RWPE1 (cell line): ENCODE results near the gene CLCN4.

Source experiments
- CTCF ChIA-PET: fragments of 350-600 bp; sonication (Branson Sonifier 250); formaldehyde crosslinking; extraction: SDS; loops from one replicate; lab custom pipeline; 2021; lab: Yijun Ruan, JAX
- POLR2A ChIA-PET: fragments of 400-600 bp; formaldehyde crosslinking; extraction: SDS; loops from one replicate; lab custom pipeline; 2020; ENCODE audit warnings: antibody characterized with exemption; ENCODE audit not compliant: low non-redundant PET; lab: Yijun Ruan, JAX
- DNase-seq: peaks from one replicate; pipeline ENCODE4 v3.0.0; 2012; ENCODE audit warnings: low spot score
- H3K27ac ChIP-seq: fragments of 450-650 bp; 2 replicates; pipeline ENCODE4 v1.5.1; 2017
- CTCF ChIP-seq: fragments of 450-650 bp; conservative IDR thresholded peaks from 2 replicates; pipeline ENCODE4 v1.5.1; 2017; ENCODE audit warnings: low read depth, mild to moderate bottlenecking

CLCN4 gene

GRCh38 chrX:10198254-10198653 is 41.5 kb downstream of the CLCN4 start:
- ChIA-PET POLR2A (no interaction called here), CTCF (interaction anchor here (1.4 kb wide), 1 partner anchor 8 kb away, joined by 4 read pairs; no protein-coding TSS in a partner anchor)
- TF ChIP-seq CTCF: no peak
- no peak for DNase-seq
- H3K27ac ChIP-seq: no peak overlapping the region

GRCh38 chrX:10199212-10199611 is 42.4 kb downstream of the CLCN4 start:
- ChIA-PET POLR2A (no interaction called here), CTCF (interaction anchor here (0.6 to 1.4 kb wide), 2 partner anchors 9 to 54 kb away, joined by 3 to 4 read pairs; no protein-coding TSS in a partner anchor)
- no peak for TF ChIP-seq CTCF
- no peak for DNase-seq
- no peak overlapping the region for H3K27ac ChIP-seq

- no peak for TF ChIP-seq CTCF
- POLR2A ChIA-PET: no interaction called here
- CTCF ChIA-PET: no interaction called here
- DNase-seq: no peak
- no peak overlapping the region for H3K27ac ChIP-seq
These were observed 46.8 kb downstream of the CLCN4 start for GRCh38 chrX:10203617-10204016.

- ChIA-PET POLR2A (no interaction called here), CTCF (interaction anchor here (1.2 kb wide), 1 partner anchor 16 kb away, joined by 4 read pairs; no protein-coding TSS in a partner anchor)
- no peak for TF ChIP-seq CTCF
- DNase-seq: no peak
- no peak overlapping the region for H3K27ac ChIP-seq
These were observed 49.5 kb downstream of the CLCN4 start for GRCh38 chrX:10206317-10206716.

GRCh38 chrX:10208281-10208856 is 51.6 kb downstream of the CLCN4 start:
- H3K27ac ChIP-seq: no peak overlapping the region
- DNase-seq: no peak
- ChIA-PET CTCF (interaction anchor here (0.8 kb wide), 1 partner anchor 18 kb away, joined by 5 read pairs; no protein-coding TSS in a partner anchor), POLR2A (no interaction called here)
- TF ChIP-seq CTCF: no peak

GRCh38 chrX:10208953-10209352 is 52.2 kb downstream of the CLCN4 start:
- no peak for TF ChIP-seq CTCF
- POLR2A ChIA-PET: no interaction called here
- DNase-seq: no peak
- H3K27ac ChIP-seq: no peak overlapping the region
- CTCF ChIA-PET: no interaction called here
